GM21786 (cell line): ENCODE data around the gene KRCC1.
"Not testable (repeated sequence)": the region's sequence is repeated elsewhere in the genome, so short reads cannot be mapped to it uniquely, and the experiment has no call there.

ENCODE experiments used
- ATAC-seq: cut with Tn5 transposase; IDR thresholded peaks from one replicate; pipeline ENCODE4 v1.9.1; 2021; ENCODE audit not compliant: unreplicated experiment

The KRCC1 gene

GRCh38 chr2:88003074-88003755, 52.4 kb downstream of the KRCC1 start:
- ATAC-seq = no peak

DNA sequence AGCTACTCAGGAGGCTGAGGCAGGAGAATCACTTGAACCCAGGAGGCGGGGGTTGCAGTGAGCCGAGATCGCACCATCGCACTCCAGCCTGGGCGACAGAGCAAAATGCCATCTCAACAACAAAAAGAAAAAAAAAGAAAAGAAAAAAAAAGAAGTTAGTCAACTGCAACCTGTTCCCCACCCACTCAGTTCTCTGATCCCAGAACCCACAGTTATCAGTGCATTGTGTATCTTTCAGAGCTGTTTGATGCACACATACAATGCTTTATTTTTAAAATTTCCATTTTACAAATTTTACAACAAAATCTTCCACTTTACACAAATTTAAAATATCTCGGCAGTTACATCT, 53.2 kb downstream of the KRCC1 start:
- ATAC-seq = no peak

DNA sequence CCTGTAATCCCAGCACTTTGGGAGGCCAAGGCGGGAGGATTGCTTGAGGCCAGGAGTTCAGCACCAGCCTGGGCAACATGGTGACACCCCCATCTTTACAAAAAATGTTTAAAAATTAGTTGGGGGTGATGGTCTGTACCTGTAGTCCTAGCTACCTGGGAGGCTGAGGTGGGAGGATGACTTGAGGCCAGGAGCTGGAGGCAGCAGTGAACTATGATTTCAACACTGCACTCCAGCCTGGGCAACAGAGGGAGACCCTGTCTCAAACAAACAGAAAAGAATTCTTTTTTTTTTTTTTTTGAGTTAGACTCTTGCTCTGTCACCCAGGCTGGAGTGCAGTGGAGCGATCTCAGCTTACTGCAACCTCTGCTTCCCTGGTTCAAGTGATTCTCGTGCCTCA, 55.1 kb downstream of the KRCC1 start:
- ATAC-seq = not testable (repeated sequence)

DNA sequence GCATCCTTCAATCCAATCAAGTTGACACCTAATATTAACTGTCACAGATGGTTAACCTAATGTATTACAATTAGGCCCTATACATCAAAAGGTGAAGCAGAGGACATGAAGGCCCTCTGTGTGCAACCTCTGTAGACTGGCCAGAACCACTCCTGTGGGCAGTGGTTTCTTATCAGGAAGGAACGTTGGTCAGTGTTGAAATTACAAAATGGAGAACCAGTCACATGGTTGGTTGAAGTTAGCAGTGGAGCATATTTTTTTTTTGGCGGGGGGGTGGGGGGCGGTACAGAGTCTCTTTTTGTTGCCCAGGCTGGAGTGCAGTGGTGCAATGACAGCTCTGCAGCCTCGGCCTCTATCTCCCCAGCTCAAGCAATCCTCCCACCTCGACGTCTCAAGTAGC, 59.0 kb downstream of the KRCC1 start:
- no peak for ATAC-seq

DNA sequence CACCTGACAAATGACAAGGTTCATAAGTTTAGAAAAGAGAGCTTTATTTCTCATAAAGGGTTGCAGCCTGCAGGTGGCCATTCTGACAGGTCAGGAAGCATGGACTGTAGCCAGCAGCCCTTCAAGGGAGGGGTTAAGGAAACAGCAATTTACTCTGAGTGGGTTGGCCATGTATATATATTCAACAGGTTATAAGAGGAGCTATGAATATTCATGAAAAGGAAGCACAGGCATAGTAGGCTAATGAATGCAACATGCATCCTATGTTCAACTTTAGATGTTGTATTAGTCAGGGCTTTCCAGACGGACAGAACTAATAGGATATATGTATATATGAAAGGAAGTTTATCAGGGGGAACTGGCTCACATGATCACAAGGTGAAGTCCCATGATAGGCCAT, 59.8 kb downstream of the KRCC1 start:
- no peak for ATAC-seq

- ATAC-seq = not testable (repeated sequence)
Measured at GRCh38 chr2:87994304-87994850, 61.2 kb downstream of the KRCC1 start.

DNA sequence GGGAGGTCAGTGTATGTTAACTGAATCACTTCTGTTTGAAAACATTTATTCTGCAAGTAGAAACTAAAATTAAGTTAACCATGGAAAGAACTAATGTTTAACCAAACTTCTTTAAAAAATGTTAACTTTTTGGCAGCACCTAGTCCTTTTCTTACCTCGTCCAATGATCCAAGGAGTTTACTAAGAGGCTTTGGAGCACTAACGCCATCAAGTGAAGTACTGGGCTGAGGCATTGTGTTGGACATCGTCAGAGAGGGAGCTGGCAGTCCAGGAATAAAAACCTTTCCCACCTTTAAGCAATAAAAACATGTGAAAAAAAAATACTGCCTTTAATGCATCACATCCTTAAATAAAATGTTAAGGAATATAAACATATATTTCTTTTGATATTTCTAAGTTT, 63.0 kb downstream of the KRCC1 start:
- ATAC-seq = not testable (repeated sequence)

- not testable (repeated sequence) for ATAC-seq
Measured at GRCh38 chr2:87987473-87987872, 68.1 kb downstream of the KRCC1 start.

- ATAC-seq = not testable (repeated sequence)
Measured at GRCh38 chr2:87985902-87986301, 69.7 kb downstream of the KRCC1 start.

DNA sequence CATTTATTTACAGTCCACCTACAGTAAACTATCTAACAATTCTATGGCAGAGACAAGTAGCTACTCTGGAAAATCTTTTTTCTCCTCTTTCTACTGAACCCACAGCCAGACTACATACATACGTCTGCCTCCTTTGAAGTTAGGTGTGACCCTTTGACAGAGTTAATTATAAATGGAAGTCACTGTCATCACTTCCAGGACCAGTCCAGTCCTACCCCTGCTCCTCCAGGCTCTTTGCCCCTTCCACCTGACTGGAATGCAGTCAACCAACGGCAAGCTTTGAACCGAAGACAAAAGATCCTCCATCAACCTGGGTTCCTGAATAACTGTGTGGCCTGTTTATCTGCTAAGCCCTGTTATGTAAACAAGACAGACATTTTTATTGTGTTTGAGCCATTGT, 74.4 kb downstream of the KRCC1 start:
- ATAC-seq = not testable (repeated sequence)
